ENCODE data around the gene LRTM2. TPM values are rescaled to one million over a fixed set of nuclear protein-coding genes. Genes with fewer than 3 reads are reported as not detected.

LRTM2 gene
- polyA plus RNA-seq, 1 donor (not counting 4 experiments of a cell fraction or from before 2014, with no cell fraction given) = not detected

GRCh38 chr12:1827826-1828805, 7.8 kb downstream of the LRTM2 start:
- TF ChIP-seq EZH2 (IDR thresholded peaks at IDR 0.05; ENCODE audit: low read length) = no peak
- TF ChIP-seq, protein P1, sequence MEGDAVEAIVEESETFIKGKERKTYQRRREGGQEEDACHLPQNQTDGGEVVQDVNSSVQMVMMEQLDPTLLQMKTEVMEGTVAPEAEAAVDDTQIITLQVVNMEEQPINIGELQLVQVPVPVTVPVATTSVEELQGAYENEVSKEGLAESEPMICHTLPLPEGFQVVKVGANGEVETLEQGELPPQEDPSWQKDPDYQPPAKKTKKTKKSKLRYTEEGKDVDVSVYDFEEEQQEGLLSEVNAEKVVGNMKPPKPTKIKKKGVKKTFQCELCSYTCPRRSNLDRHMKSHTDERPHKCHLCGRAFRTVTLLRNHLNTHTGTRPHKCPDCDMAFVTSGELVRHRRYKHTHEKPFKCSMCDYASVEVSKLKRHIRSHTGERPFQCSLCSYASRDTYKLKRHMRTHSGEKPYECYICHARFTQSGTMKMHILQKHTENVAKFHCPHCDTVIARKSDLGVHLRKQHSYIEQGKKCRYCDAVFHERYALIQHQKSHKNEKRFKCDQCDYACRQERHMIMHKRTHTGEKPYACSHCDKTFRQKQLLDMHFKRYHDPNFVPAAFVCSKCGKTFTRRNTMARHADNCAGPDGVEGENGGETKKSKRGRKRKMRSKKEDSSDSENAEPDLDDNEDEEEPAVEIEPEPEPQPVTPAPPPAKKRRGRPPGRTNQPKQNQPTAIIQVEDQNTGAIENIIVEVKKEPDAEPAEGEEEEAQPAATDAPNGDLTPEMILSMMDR (optimal IDR thresholded peaks at IDR 0.05 in 1 of 3, IDR thresholded peaks at IDR 0.05 in 1 of 3, conservative IDR thresholded peaks at IDR 0.05 in 1 of 3; ENCODE audit: extremely low read depth in 1 of 3, insufficient read depth in 2 of 3, low read length in 3 of 3) = no peak
- dilution Hi-C loops (cut with MboI; ENCODE audit: extremely low pct_ligation_motif_present, low sequenced_read_pairs) = no loop called here
- no peak for FAIRE-seq

GRCh38 chr12:1828856-1829255, 8.5 kb downstream of the LRTM2 start:
- Histone ChIP-seq H3K9me3 (ENCODE audit: control insufficient read depth, low read depth, low read length) (no peaks in the 10 kb centered on the region), H3K36me3 (ENCODE audit: control insufficient read depth in 2 of 2, extremely low read depth in 1 of 2, insufficient read depth in 2 of 2, low read length in 2 of 2) (no peaks in the 10 kb centered on the region), H3K79me2 (ENCODE audit: control insufficient read depth, insufficient read depth, low read length) (no peaks in the 10 kb centered on the region), H3K4me1 (ENCODE audit: control insufficient read depth, extremely low read depth, insufficient read depth, low read length) (no peaks in the 10 kb centered on the region), H3K27ac (ENCODE audit: control insufficient read depth, insufficient read depth, low read length) (no peak overlapping the region), H3K4me3 (ENCODE audit: control insufficient read depth in 2 of 3, extremely low read depth in 1 of 3, insufficient read depth in 2 of 3, low read depth in 1 of 3, low read length in 3 of 3) (no peak overlapping the region), H3K27me3 (ENCODE audit: control insufficient read depth, extremely low read depth, insufficient read depth, low read length) (peaks cover 34% of the 10 kb centered on the region), H3K4me2 (ENCODE audit: control insufficient read depth, extremely low read depth, insufficient read depth, low read depth, low read length) (no peak overlapping the region), H2AFZ (ENCODE audit: control insufficient read depth, low read length) (no peak overlapping the region), H4K20me1 (ENCODE audit: control insufficient read depth, extremely low read depth, insufficient read depth, low read length) (no peaks in the 10 kb centered on the region), H3K9me1 (ENCODE audit: control insufficient read depth, extremely low read depth, insufficient read depth, low read length) (no peaks in the 10 kb centered on the region), H3K9ac (ENCODE audit: control insufficient read depth, extremely low read depth, insufficient read depth, low read length) (no peak overlapping the region)
- DNase-seq (ENCODE audit: low read depth, low spot score) (no peak), FAIRE-seq (no peak)
- no peak for TF ChIP-seq EZH2 (IDR thresholded peaks at IDR 0.05; ENCODE audit: low read length)
- TF ChIP-seq, protein P1 (optimal IDR thresholded peaks at IDR 0.05 in 1 of 3, IDR thresholded peaks at IDR 0.05 in 1 of 3, conservative IDR thresholded peaks at IDR 0.05 in 1 of 3; ENCODE audit: extremely low read depth in 1 of 3, insufficient read depth in 2 of 3, low read length in 3 of 3) = no peak
- dilution Hi-C loops (cut with MboI; ENCODE audit: extremely low pct_ligation_motif_present, low sequenced_read_pairs) = no loop called here

More at GRCh38 chr12:1827826-1828805, 7.8 kb downstream of the LRTM2 start:
- H3K27me3 ChIP-seq (ENCODE audit: control insufficient read depth, extremely low read depth, insufficient read depth, low read length) = peaks cover 34% of the 10 kb centered on the region
- no peak overlapping the region for H2AFZ ChIP-seq (ENCODE audit: control insufficient read depth, low read length)
- no peaks in the 10 kb centered on the region for H3K9me1 ChIP-seq (ENCODE audit: control insufficient read depth, extremely low read depth, insufficient read depth, low read length)
- no peaks in the 10 kb centered on the region for H3K9me3 ChIP-seq (ENCODE audit: control insufficient read depth, low read depth, low read length)
- H3K4me3 ChIP-seq (ENCODE audit: control insufficient read depth in 2 of 3, extremely low read depth in 1 of 3, insufficient read depth in 2 of 3, low read depth in 1 of 3, low read length in 3 of 3) = no peak overlapping the region
- DNase-seq (ENCODE audit: low read depth, low spot score) = no peak
- no peaks in the 10 kb centered on the region for H3K4me1 ChIP-seq (ENCODE audit: control insufficient read depth, extremely low read depth, insufficient read depth, low read length)
- H3K9ac ChIP-seq (ENCODE audit: control insufficient read depth, extremely low read depth, insufficient read depth, low read length) = no peak overlapping the region
- no peak overlapping the region for H3K27ac ChIP-seq (ENCODE audit: control insufficient read depth, insufficient read depth, low read length)
- no peak overlapping the region for H3K4me2 ChIP-seq (ENCODE audit: control insufficient read depth, extremely low read depth, insufficient read depth, low read depth, low read length)
- H4K20me1 ChIP-seq (ENCODE audit: control insufficient read depth, extremely low read depth, insufficient read depth, low read length) = no peaks in the 10 kb centered on the region
- H3K36me3 ChIP-seq (ENCODE audit: control insufficient read depth in 2 of 2, extremely low read depth in 1 of 2, insufficient read depth in 2 of 2, low read length in 2 of 2) = no peaks in the 10 kb centered on the region
- H3K79me2 ChIP-seq (ENCODE audit: control insufficient read depth, insufficient read depth, low read length) = no peaks in the 10 kb centered on the region
